SKM-1 (cell line): ENCODE results near the gene RICTOR.

Experiments used
- DNase-seq: peaks from one replicate; lab custom pipeline; 2025; ENCODE audit not compliant: unreplicated experiment; lab: John Stamatoyannopoulos, UW

The RICTOR gene

DNA sequence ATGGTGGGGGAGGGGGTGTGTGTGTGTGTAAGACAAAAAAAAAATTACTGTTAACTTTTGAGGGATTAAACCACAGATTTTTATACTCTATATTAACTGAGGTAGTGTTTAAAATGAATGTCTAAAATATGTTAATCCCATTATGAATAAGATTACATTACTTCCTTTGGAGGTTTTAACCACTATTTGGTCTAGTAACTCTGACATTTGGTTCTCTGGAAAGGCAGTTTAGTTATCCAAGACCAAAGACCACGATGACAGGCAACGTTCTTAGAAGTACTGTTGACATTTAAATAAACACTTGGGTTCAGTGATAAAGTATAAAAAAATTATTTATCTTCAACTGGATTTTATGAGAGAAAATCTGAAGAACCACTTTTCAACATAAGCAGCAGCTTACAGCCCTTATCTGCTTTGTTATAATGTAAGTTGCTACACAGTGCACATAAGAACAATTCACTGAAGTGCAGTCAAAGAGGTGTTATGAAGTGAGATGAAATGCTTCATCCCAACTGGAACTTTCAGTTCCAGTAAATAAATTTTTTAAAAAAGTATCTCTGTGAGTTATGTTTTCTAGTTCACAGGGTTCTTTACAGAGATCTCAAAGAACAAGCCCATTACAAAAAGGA is 133.9 kb downstream of the RICTOR start:
- no peak for DNase-seq

DNA sequence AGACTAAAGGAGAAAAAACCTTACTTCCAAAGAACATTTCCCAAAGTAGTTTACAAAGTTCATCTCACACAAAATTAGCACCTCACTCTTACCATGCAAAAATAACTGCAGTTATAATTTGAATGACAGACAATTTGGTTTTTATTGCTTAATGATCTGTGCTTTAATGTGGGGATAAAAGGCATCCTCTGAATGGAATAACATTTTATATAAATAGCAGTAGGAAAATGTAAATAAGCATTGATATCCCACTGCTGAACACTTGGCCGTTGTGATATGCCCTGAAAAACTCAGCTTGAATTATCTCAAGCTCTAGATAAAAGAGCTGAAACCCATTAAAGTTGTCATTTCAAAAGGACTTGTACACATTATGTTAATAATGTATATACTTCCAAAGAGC is 135.2 kb downstream of the RICTOR start:
- no peak for DNase-seq

DNA sequence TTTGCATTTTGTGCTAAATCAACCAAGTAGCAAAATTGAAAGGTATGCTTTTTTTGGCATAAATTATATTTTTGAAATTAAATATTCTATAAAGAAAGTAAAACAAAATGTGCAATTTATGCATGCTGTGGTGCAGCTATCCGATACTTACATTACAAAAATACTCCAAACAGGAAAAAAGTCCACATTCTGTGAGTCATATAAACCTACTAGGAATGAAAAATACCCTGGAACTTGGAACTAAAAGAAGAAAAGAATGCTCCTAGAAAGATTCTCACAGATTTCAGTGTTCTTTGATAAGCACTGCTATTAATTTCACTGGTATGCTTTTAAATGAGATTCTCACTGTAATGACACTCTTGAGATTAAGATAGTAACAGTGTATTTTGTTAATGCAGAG is 135.8 kb downstream of the RICTOR start:
- DNase-seq = no peak

DNA sequence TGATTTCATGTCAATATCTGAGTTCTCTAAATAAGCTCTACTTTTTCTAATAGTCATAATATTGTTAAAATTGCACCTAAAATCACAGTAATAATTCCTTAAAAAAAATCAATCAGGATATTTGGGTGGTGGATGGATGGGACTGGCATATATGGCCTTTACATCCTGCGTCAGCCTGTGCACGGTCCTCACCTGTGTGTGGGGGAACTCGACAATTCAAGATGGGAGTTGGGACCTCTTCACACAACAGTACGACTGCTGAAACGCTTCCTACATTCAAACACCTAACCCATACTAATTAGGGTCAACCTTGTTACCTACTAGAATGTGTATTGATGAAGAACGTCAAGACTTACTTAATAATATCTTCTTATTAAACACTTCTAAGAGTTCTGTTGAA is 137.9 kb downstream of the RICTOR start:
- no peak for DNase-seq

DNA sequence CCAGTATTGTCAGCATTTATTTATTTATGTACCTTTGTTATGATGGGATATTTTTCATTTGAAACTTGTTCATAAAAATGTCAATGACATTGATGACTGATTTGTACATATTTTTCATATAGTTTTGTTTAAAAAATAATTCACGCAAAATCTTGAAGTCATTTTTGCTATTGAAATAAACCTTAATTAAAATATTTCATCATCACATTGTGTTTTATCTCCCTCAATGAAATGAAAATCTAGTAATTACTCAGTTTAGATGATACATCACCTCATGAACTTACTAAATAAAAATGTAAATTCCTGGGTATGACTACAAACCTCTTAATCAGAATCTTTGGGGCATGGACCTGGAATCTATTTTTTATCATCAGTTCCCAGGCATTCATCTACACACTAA is 138.8 kb downstream of the RICTOR start:
- DNase-seq = no peak

DNA sequence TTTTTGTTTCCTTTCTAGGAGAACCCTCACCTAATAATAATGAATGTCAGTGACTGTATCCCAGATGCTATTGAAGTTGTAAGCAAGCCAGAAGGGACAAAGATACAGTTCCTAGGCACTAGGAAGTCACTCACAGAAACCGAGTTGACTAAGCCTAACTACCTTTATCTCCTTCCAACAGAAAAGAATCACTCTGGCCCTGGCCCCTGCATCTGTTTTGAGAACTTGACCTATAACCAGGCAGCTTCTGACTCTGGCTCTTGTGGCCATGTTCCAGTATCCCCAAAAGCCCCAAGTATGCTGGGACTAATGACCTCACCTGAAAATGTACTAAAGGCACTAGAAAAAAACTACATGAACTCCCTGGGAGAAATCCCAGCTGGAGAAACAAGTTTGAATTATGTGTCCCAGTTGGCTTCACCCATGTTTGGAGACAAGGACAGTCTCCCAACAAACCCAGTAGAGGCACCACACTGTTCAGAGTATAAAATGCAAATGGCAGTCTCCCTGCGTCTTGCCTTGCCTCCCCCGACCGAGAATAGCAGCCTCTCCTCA is 141.3 kb downstream of the RICTOR start:
- no peak for DNase-seq

DNA sequence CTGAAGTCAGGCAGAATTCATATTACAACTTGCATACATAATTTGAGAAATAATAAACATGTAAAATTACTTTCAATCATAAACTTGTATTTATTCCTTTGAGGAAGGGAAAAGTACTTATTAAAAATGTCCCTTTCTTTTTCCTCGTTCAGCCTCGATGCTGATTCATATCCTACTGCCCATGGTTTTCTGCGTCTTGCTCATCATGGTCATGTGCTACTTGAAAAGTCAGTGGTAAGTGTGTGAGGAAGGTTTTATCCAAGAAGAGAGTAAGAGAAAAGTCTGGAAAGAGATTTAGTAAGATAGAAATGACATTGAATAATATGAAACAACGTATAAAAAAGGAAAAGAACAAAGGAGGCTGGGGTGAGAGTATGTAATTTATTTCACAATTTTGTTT is 142.5 kb downstream of the RICTOR start:
- DNase-seq = no peak

DNA sequence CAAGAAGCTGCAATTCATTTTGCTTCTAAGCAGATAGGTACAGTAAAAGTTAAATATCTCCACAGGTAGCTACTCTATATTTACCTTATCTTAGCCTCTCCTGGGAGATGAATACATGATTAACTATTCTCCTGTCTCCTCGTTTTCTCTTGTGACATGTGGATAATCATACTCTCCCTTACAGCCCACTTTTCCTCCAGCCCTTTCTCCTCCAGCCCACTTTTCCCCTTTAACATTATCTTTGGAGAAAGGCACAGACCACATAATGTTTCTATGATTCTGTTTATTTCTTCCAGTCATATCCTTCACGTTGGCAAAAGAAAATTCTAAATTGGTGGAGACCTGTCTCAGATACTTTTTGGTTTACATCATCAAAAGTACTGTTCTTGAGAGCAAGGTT is 144.4 kb downstream of the RICTOR start:
- DNase-seq = no peak

DNA sequence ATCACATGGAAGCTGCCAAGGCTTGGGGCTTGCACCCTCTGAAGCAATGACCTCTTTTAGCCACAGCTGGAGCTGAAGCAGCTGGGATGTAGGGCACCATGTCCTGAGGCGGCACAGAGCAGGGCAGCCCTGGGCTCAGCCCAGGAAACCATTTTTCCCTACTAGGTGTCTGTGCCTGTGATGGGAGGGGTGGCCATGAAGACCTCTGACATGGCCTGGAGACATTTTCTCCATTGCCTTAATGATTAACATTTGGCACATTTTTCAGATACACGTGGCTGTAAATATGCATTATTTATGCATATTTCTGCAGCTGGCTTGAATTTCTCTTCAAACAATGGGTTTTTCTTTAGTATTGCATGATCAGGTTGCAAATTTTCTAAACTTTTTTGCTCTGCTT is 146.7 kb downstream of the RICTOR start:
- no peak for DNase-seq

DNA sequence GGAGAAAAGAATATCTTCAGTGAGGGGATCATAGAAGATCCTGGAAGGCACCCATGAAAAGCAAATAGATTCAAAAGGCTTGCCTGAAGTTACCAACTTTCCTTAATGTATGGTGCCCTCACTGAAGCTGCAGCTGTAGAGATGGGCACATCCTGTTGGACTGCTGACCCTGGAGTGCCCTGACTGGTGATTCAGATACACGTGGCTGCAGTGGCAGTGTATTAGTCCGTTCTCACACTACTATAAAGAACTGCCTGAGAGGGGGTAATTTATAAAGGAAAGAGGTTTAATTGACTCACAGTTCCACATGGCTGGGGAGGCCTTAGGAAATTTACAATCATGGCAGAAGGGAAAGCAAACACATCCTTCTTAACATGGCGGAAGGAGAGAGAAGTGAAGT is 148.1 kb downstream of the RICTOR start:
- DNase-seq = no peak

DNA sequence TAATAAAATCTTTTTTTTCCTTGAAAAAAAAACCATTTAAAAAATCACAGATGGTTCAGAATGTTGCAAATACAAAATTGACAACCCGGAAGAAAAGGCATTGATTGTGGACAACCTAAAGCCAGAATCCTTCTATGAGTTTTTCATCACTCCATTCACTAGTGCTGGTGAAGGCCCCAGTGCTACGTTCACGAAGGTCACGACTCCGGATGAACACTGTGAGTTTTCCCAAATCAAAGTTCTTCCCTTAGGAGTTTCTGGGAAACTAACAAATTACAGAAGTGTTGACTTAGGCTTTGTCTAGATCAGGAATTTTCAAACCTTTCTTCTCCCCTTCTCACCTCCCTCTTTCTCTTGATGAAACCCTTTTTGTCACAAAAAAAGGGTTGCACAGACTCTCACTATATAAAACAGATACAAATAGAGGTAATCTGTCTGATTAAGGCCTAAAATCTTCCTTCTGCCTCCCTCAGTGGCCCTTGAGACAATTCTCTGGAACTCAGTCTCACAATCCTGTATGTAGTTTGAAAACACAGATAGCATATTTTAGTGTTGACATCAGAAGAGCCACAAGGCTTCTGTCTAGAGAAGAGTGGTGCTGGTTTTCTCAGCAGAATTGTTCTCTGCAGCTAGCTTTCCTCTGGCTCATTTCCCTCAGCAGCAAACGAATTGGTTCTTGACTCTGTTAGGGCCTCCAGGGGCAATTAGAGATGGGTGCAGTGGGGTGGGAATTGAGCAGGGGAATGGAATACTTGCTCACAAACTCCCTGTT is 148.9 kb downstream of the RICTOR start:
- no peak for DNase-seq

DNA sequence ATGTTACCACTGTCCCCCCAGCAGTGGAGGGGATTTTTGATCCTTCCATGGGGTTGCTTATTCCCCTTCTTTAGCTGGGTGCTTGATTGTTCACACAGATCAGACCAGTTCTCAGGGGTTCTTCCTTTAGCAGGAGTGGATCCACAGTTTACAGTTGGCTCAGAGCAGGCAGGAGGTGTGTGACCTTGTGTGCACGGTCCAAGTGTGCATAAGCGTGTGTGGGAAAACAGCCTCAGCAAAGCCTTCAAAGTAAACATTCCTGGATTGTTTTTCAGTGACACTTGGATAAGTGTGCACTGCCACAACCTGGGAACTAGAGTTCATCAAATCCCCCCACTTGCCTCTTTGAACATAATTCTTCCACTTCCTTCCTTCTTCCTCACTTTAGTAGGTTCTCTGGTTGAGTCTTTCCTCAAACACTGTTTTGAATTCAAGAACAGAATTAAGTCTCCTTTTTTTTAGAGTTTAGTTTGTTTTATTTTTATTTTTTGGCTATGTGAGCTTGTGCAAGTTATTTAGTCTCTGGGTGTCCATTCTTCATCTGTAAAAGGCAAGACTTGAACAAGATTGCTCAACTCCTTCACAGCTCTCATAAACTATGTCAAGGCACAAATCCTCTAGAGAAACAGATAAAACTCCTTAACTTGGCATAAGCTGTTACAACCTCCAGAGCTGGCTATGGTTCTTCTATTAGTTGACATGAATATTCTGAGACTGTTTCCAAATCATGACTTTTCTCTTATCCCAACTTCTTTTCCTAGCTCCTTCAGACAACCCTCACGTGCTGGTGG is 150.3 kb downstream of the RICTOR start:
- no peak for DNase-seq

DNA sequence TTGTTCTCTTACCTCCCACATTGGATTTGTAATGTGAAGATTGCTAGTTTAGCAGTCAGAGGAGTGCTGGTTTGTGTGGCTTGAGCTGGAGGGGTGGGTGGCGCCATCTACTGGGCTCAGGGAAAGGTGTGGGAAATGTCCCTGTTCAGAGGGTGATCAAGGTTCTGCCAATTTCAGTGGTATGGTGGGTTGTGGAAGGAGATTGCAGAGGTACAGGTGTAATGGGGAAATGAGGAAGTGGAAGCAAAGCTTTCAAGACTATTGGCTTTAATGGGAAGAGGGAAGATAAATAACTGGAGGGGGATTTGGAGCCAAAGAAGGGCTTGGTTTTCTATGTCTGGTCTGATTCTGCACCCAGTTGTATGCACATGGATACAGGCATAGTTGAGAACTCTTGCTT is 152.0 kb downstream of the RICTOR start:
- DNase-seq = peak; percentile 51

DNA sequence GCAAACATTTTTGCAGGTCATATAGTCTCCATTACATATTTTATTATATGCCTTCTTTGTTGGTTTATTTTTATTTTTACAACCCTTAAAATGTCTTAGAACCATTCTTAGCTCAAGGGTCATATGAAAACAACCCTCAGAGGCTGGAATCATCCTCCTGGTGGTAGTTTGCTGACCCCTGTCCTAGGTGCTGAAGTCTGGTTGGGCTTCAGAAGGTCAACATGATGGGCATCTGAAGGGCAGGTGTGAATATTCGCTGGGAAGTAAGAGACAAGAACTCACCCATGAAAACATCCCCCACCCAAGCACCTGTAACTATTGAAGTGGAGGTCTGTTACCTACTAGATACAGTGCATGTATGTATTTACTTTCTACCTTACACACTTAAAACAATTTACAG is 153.0 kb downstream of the RICTOR start:
- no peak for DNase-seq

DNA sequence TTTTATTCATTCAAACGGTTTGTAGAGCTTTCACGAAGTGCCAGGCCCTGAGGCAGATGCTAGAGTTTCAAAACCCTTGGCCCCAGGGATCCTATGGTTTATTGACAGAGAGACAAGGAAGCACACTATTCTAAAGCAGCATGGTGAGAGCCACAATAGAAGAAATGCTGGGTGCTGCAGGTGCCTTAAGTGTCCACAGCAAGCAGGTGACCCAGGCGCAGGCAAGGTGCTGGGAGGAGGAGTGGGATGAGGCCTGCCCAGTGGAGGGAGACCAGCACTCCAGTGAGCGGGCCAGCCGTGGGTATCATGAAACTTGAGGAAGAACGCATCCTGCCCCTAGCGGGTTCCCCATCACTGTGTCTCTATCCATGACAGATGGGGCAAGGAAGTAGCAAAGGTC is 157.4 kb downstream of the RICTOR start:
- DNase-seq = no peak

DNA sequence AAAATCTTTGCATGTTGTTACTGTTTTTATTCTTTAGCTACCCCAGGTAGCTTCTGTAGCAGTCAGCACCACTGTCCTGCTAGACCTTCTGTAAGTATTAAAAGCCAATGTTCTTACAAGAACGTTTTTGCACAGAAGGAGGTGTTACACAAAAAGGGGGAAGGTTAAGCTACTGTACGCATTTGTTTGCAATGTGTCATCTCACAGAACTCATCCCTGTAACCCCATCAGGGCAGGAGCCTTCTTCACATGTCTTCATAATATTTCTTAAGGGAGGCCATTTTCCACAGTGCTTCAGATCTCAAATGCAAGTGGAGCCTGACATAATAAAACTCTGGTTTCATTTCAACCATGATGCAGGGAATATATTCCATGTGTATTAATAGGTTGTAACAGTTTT is 160.5 kb downstream of the RICTOR start:
- no peak for DNase-seq

DNA sequence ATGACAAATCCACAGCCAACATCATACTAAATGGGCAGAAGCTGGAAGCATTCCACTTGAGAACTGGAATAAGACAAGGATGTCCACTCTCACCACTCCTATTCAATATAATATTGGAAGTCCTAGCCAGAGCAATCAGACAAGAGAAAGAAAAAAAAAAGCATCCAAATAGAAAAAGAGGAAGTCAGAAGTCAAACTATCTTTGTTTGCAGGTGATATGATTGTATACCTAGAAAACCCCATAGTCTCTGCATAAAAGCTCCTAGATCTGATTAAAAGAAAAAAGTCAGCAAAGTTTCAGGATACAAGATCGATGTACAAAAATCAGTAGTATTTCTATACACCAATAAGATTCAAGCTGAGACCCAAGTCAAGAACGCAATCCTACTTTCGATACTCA is 162.3 kb downstream of the RICTOR start:
- DNase-seq = no peak

DNA sequence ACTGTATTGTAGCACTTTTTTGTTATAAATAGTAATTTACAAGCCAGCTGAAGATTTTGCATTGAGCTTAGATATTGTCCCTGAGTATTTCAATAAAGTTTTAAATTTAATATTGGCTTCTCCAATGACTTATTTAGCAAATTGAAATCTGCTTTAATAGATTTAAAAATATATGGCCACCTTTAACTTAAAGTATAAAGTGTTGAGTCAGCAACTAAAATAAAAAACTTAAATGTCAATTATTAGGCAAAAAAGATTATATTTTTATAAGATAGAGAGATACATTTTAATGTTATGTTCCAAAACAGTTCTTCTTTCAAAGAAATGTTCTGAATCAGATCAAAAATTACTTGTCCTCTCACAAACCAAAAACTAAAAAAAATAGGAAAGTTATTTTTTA is 167.7 kb downstream of the RICTOR start:
- no peak for DNase-seq

DNA sequence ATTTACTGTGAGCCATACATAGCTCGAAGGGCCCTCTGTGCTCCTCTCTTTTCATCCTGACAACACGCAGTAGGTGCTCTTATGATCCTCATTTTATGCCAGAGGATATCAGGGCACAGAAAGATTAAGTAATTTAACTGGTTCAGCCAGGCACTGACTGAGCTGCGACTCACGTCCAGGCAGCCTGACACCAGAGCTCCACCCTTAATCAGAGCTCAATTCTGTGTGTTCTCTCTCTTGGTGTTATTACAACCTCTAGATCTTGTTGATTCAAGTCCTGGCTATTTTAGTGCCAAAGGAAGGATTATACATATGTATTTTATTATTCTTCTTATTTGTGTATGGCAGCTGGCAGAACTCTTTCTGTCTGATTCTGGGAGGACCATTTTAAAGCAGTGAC is 168.7 kb downstream of the RICTOR start:
- no peak for DNase-seq

DNA sequence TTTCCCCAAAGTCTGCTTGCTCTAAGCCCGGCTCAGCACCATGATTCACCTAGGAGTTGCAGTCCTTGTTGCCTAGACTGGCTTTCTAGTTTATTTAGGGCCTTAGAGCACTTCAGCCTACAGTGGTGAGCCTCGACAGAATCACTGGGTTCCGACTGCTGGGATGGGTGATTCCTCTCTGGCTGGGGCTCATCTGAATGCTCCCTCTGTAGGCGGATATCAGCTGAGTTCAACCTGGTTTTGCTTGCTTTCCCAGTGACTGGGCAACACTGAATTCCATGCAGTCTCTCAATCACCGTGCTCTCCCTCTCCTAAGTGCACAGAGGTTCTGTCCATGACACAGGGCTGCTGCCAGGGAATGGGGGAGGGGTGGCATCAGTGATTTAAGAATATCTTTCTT is 174.3 kb downstream of the RICTOR start:
- DNase-seq = no peak

DNA sequence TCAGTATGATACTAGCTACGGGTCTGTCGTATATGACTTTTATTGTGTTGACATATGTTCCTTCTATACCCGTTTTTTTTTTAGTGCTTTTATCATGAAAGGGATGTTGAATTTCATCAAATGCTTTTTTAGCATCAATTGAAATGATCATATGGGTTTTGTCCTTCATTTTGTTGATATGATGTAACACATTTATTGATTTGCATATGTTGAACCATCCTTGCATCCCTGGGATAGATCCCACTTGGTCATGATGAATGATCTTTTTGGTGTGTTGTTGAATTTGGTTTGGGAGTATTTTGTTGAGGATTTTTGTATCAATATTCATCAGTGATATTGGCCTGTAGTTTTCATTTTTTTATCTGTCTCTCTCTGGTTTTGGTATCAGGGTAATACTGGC is 177.4 kb downstream of the RICTOR start:
- no peak for DNase-seq

DNA sequence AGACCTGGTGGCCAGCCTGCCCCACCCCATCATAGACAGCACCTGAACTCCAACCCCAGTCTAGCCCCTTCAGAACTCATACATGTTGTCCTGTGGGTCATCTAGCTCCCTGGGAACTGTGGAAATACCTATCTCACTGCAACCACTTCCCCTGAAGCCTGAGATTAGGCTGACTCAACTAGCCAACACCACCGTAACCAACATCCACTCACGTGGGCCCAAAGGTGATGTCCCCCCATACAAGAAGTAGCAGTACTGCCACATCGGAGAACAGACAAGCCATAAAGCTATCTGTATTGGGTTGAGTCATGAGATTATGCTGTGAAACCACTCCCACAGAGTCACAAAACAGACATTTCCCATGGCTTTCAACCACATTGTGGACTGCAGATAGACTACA is 181.8 kb downstream of the RICTOR start:
- no peak for DNase-seq
